ENCODE measurements around the gene GRIK3. TPM values are rescaled to one million over a fixed set of nuclear protein-coding genes. Genes with fewer than 3 reads are reported as not detected.

Gene GRIK3
- total and polyA plus RNA-seq, 2 of the 8 experiments (the other 6 are each of a cell fraction or from before 2014, with no cell fraction given), result 2.1 to 3.4 TPM

DNA sequence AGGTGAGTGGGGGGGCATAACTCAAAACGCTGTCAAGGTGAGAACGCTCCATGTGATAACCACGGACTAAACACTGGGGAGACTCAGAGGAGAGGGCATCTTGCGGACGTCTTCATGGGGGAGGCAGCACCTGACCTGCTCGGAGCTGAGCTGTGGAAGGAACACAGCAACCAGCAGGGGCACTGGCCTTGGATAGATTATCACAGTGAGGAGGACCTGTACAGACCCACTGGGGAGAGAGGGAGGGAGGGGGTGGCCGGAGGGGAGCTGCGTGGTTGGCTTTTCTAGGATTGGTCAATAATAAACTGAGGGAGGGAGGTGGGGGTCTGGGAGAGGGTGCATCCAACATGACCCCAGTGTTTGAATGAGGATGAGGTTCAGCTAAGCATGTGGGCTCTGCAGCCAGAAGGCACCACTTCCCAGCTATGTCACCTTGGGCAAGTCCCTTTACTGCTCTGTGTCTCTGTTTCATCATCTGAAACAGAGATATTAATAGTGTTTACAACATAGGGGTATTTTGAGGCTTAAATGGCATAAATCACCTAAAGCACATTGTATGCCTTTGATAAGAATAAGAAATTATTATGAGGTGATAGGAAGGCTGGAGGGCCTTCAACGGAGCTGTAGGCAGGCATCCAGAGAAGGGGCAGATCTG is 123.3 kb downstream of the GRIK3 start:
- Histone ChIP-seq H3K9ac (replicated peaks in 1 of 4; ENCODE audit: extremely low read depth in 1 of 4, low read depth in 3 of 4, low read length in 3 of 4) (no peak overlapping the region), H3K4me2 (ENCODE audit: insufficient read depth in 1 of 2, low read depth in 2 of 2, low read length in 2 of 2) (no peak overlapping the region), H3K79me1 (ENCODE audit: low read depth, low read length) (no peaks in the 10 kb centered on the region), H4K5ac (ENCODE audit: insufficient read length, low read depth, low read length) (no peak overlapping the region), H2BK12ac (ENCODE audit: low read depth, low read length) (no peak overlapping the region), H3K27me3 (replicated peaks in 1 of 4; ENCODE audit: control insufficient read depth in 3 of 4, extremely low read depth in 1 of 4, insufficient read depth in 3 of 4, low read length in 3 of 4) (no peaks in the 10 kb centered on the region; a peak in 1 of 7 replicates), H3K9me3 (ENCODE audit: insufficient read depth in 2 of 2, low read depth in 1 of 2, low read length in 1 of 2) (peaks cover 6 to 10% of the 10 kb centered on the region in 2 experiments), H3K18ac (ENCODE audit: extremely low read depth, low read length) (no peak overlapping the region), H3K14ac (ENCODE audit: insufficient read length) (no peak overlapping the region), H3K27ac (ENCODE audit: low read depth, low read length) (no peak overlapping the region), H2BK15ac (ENCODE audit: low read length) (no peak overlapping the region), H3K56ac (replicated peaks; ENCODE audit: insufficient read length, low read depth, low read length) (no peak overlapping the region), H2AK5ac (ENCODE audit: low read depth, low read length) (no peak overlapping the region), H2AFZ (ENCODE audit: low read length) (no peak overlapping the region), H3K23me2 (ENCODE audit: low read depth, low read length) (no peaks in the 10 kb centered on the region; the same call in 1 of the 2 replicates), H3K23ac (ENCODE audit: insufficient read length) (no peak overlapping the region), H4K91ac (replicated peaks; ENCODE audit: insufficient read length, low read length) (no peak overlapping the region), H2BK20ac (ENCODE audit: low read length) (no peak overlapping the region), H3K79me2 (ENCODE audit: control insufficient read depth in 1 of 2, insufficient read depth in 2 of 2, low read length in 2 of 2) (no peaks in the 10 kb centered on the region), H2BK120ac (replicated peaks; ENCODE audit: low read depth, low read length) (no peak overlapping the region), H4K8ac (ENCODE audit: extremely low read depth, insufficient read depth, low read length) (no peak overlapping the region), H2BK5ac (ENCODE audit: low read depth, low read length) (no peak overlapping the region), H4K20me1 (replicated peaks in 1 of 2; ENCODE audit: control insufficient read depth in 1 of 2, insufficient read depth in 2 of 2, low read length in 2 of 2) (no peaks in the 10 kb centered on the region), H3K36me3 (ENCODE audit: control insufficient read depth in 2 of 4, insufficient read depth in 4 of 4, low read length in 3 of 4) (no peaks in the 10 kb centered on the region), H3K4me3 (ENCODE audit: extremely low read depth in 1 of 4, insufficient read depth in 2 of 4, low read depth in 3 of 4, low read length in 4 of 4) (no peak overlapping the region), H3K4me1 (replicated peaks in 1 of 4; ENCODE audit: control insufficient read depth in 3 of 4, insufficient read depth in 4 of 4, low read length in 3 of 4) (peaks cover 0 to 3% (median 2%) of the 10 kb centered on the region in 4 experiments; a peak in 3 of 7 replicates), H3K4ac (replicated peaks; ENCODE audit: insufficient read length, low read depth, low read length) (no peak overlapping the region)
- no peak for FAIRE-seq
- TF ChIP-seq CTBP2 (IDR thresholded peaks at IDR 0.05; ENCODE audit: borderline replicate concordance, insufficient read depth, insufficient read length, low read length) (no peak), MAFK (IDR thresholded peaks at IDR 0.05; ENCODE audit: low read depth, low read length) (no peak), SIRT6 (IDR thresholded peaks at IDR 0.05; ENCODE audit: low read length) (no peak), CREB1 (IDR thresholded peaks at IDR 0.05) (no peak)
- no peak for DNase-seq (ENCODE audit: low read depth in 1 of 2, low spot score in 2 of 2)
- WGBS, 2 experiments (ENCODE audit: extremely low coverage in 1 of 2, insufficient coverage in 1 of 2, insufficient read length in 1 of 2, insufficient replicate concordance in 2 of 2, low coverage in 1 of 2, low lambda C conversion rate in 2 of 2, missing lambda C conversion rate in 1 of 2), result 77% methylated on average over 9 of the region's 9 CpGs; no CpG with 5 or more reads in 1 of the 2 experiments
- ChIA-PET POLR2A (ENCODE audit: partially characterized antibody) (no interaction called here), CTCF (ENCODE audit: partially characterized antibody) (interaction anchor here (0.7 to 1.2 kb wide), 3 partner anchors 108 to 445 kb away, joined by 3 to 4 read pairs (median 3); no protein-coding TSS in a partner anchor)
